HEK293 (cell line): Measurements from ENCODE around the gene KIF27.
"Not testable (repeated sequence)": the region's sequence is repeated elsewhere in the genome, so short reads cannot be mapped to it uniquely, and the experiment has no call there.

Experiments used
- KLF16 ChIP-seq: fragments of 450-650 bp; formaldehyde crosslinking; IDR thresholded peaks from 2 replicates; pipeline ENCODE4 v1.5.1; 2017; ENCODE audit warnings: missing biosample characterization, missing genetic modification characterization
- PRDM1 ChIP-seq: fragments of 450-650 bp; formaldehyde crosslinking; IDR thresholded peaks from 2 replicates; pipeline ENCODE4; 2016; ENCODE audit warnings: missing biosample characterization, missing genetic modification characterization

GRCh38 chr9:83803941-83804340, 117.3 kb downstream of the KIF27 start:
- not testable (repeated sequence) for TF ChIP-seq PRDM1, KLF16 (tag by site-specific recombination)
